Kidney epithelial cell (primary cell): ENCODE results near the gene IL1F10. TPM values are rescaled to one million over a fixed set of nuclear protein-coding genes. Genes with fewer than 3 reads are reported as not detected.

Experiments used
- DNase-seq: peaks from one replicate; pipeline ENCODE4 v3.0.0-alpha.2; 2010; ENCODE audit warnings: low read depth
- H3K27me3 ChIP-seq: 2 replicates; pipeline ENCODE4 v1.6.0; 2011; ENCODE audit warnings: low read length; ENCODE audit not compliant: control insufficient read depth, insufficient read depth
- H3K36me3 ChIP-seq: 2 replicates; pipeline ENCODE4 v1.5.1; 2011; ENCODE audit warnings: low read length; ENCODE audit not compliant: control insufficient read depth, insufficient read depth
- H3K4me3 ChIP-seq: 2 replicates; pipeline ENCODE4 v1.5.1; 2011; ENCODE audit warnings: low read depth, mild to moderate bottlenecking, control low read depth, low read length
- total RNA-seq: library from RNA; depleted of rRNA; stranded (reverse); fragments of >200 nt; gene quantifications from 2 replicates; pipeline ENCODE4 v1.2.3, GENCODE V29; 2015
- TF ChIP-seq, protein P1 (sequence below): IDR thresholded peaks from 2 replicates; pipeline ENCODE4 v1.5.1; 2011; ENCODE audit warnings: mild to moderate bottlenecking, moderate library complexity, low read length, control low read depth, inconsistent platforms; ENCODE audit not compliant: insufficient read depth, poor library complexity, severe bottlenecking

The IL1F10 gene
- total RNA-seq, 1 donor from 2014 or later: not detected

DNA sequence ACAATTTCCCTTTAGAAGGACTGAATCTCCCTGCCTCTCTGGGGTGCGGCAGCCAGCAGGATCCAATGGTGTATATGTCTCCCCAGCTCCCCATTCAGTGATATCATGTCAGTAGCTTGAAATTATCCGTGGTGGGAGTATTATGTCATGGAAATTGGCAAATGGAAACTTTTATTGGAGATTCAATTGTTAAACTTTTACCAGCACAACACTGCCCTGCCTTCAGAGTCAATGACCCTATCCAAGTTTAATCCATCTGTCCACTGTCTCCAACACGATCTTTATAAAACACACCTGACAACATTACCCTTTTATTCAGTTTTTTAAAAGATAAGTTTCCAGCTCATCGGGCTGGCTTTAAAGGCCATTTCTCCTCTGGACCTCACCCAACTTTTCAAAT lies 54.6 kb downstream of the IL1F10 start:
- Histone ChIP-seq H3K4me3 (no peak overlapping the region), H3K27me3 (no peaks in the 10 kb centered on the region), H3K36me3 (no peaks in the 10 kb centered on the region)
- no peak for DNase-seq
- TF ChIP-seq, protein P1, sequence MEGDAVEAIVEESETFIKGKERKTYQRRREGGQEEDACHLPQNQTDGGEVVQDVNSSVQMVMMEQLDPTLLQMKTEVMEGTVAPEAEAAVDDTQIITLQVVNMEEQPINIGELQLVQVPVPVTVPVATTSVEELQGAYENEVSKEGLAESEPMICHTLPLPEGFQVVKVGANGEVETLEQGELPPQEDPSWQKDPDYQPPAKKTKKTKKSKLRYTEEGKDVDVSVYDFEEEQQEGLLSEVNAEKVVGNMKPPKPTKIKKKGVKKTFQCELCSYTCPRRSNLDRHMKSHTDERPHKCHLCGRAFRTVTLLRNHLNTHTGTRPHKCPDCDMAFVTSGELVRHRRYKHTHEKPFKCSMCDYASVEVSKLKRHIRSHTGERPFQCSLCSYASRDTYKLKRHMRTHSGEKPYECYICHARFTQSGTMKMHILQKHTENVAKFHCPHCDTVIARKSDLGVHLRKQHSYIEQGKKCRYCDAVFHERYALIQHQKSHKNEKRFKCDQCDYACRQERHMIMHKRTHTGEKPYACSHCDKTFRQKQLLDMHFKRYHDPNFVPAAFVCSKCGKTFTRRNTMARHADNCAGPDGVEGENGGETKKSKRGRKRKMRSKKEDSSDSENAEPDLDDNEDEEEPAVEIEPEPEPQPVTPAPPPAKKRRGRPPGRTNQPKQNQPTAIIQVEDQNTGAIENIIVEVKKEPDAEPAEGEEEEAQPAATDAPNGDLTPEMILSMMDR: no peak

DNA sequence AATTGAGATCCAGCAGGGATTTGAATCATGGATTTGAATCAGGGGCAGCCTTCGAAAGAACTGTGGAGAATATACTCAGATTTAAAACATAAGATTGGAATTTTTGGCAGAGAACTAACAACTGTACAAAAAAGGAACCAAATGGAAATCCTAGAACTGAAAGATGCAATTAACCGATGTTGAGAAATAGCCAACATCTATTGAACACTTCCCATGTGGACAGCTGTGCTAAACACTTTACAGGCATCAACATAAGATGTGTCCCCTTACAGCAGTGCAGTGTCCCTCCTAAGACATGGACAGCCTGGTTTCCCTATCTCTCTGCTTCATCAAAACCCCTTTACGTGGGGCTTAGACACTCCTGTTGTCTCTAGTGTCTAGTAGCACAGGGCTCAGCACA lies 56.0 kb downstream of the IL1F10 start:
- no peaks in the 10 kb centered on the region for H3K36me3 ChIP-seq
- TF ChIP-seq, protein P1: no peak
- DNase-seq: no peak
- H3K27me3 ChIP-seq: no peaks in the 10 kb centered on the region
- H3K4me3 ChIP-seq: no peak overlapping the region

DNA sequence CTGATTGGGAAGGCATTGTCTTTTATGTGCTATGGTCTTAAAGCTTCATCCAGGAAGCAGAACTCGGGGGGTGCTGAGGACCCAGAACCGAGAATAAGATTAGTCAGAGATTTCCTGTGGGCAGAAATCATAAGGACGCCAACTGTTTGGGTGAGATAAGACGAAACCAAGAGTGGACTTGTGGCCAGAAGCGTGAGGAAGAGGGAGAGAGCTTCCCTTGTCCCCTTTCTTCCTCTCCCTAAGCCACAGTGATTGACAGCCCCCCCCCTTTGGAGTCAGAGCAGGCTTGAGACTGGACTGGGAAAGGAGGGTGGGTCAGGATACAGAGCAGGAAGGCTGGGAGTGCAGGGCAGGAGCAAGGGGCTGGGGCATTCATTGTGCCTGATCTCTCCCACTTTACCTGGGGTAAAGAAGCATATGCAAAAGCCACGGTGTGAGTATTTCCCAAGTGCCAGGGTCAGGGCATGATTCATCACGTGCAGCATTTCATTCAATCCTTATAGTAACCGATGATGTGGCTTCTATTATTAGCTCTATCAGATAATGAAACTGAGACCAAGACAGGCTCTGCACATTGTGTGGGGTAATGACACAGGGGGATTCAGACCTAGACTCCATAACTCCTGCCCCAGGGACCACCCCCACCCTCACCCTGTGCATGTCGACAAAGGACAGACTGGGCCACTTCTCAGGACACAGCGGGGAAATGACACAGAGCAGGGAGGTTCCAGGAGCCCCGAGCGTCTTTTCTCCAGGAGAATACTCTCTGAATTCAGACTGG lies 56.6 kb downstream of the IL1F10 start:
- Histone ChIP-seq H3K27me3 (no peaks in the 10 kb centered on the region), H3K36me3 (no peaks in the 10 kb centered on the region), H3K4me3 (no peak overlapping the region)
- DNase-seq: no peak
- TF ChIP-seq, protein P1: no peak

Other genes with a start within 250 kb of the IL1F10 start
- 0.13 TPM in 1 of 2 replicates, not detected in the other for gene IL1B, start 231.2 kb upstream of the IL1F10 start, total RNA-seq
- not detected in 2 replicates for gene IL37, start 156.8 kb upstream of the IL1F10 start, total RNA-seq
- not detected in 2 replicates for gene IL36G, start 90.0 kb upstream of the IL1F10 start, total RNA-seq
- gene IL36A, start 62.5 kb upstream of the IL1F10 start, total RNA-seq: not detected in 2 replicates
- gene IL36B, start 15.1 kb upstream of the IL1F10 start, total RNA-seq: not detected in 2 replicates
- 0.04 and 0.34 TPM in 2 replicates for gene IL36RN, start 8.8 kb upstream of the IL1F10 start, total RNA-seq
- gene IL1RN, start 59.6 kb downstream of the IL1F10 start, total RNA-seq: 8.8 and 11.3 TPM in 2 replicates
- gene PSD4, start 106.0 kb downstream of the IL1F10 start, total RNA-seq: 12.1 and 13.9 TPM in 2 replicates
- gene PAX8, start 211.0 kb downstream of the IL1F10 start, total RNA-seq: 118 and 142 TPM in 2 replicates